GM12874 (cell line): ENCODE data around the gene CDK15.

Source experiments
- CTCF ChIP-seq: IDR thresholded peaks from 2 replicates; pipeline ENCODE4 v1.5.1; 2011; ENCODE audit warnings: low read depth, mild to moderate bottlenecking, control low read depth, low read length, moderate library complexity; ENCODE audit not compliant: insufficient read depth

Gene CDK15

GRCh38 chr2:201918616-201919307, 112.4 kb downstream of the CDK15 start:
- TF ChIP-seq CTCF: no peak

GRCh38 chr2:201919308-201919634, 112.9 kb downstream of the CDK15 start:
- TF ChIP-seq CTCF: no peak

DNA sequence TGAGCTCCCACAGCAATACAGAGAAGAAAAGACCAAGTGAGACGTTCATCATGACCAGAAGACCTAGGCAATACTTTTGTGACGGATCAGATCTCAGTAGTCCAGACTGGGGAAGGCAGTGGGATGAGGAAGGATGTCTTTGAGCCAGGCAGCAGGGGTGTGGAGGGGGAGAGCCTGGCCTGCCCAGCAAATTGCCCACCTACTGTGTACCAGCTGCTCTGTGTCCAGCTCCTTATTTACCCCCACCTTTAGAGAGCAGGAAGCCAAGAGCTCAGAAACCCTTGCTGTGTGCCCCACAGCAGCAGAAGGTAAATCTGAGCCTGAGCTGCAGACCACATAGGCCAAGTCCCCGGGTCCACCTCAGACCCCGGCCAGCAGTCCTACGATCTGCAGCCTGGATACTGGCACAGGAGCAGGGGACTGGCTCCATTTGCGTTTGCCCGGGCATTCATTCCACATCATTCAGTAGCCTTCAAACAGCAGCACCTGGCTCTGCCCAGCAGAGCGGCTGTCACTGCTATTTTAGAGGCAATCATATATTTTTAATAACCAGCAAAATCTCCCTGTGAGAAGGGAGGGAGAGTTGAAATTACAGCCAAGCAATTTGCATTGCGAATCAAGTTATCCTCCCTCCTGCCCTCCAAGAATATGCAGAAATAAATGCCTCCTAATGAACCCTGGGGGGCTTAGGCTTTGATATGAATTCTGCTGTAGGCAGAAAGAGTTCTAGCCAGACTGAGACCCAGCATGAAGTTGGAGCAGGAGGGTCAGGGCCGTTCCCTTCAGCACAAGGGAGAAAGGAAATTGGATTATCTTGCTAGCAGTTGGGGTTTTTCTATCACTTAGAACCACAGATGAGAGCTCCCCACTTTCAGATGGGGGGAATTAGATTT, 117.3 kb downstream of the CDK15 start:
- TF ChIP-seq CTCF: no peak

DNA sequence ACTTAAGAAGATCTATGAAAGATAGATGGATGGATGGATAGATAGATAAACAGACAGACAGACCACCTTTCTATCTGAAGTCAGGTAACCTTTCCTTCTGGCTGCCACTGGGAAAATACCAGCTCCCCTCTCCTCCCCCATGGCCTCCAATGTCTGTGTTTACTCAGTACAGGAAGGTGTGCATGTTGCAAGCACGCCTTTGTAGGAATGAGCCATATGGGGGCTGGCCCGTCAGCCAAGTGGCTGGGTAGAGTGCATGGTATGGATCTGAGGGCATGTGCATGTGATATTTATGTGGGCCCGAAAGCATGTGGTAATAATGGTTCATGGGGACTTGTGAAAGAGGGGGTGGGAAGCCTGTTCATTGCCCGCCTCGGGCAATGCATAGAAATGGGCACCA, 118.1 kb downstream of the CDK15 start:
- no peak for TF ChIP-seq CTCF

DNA sequence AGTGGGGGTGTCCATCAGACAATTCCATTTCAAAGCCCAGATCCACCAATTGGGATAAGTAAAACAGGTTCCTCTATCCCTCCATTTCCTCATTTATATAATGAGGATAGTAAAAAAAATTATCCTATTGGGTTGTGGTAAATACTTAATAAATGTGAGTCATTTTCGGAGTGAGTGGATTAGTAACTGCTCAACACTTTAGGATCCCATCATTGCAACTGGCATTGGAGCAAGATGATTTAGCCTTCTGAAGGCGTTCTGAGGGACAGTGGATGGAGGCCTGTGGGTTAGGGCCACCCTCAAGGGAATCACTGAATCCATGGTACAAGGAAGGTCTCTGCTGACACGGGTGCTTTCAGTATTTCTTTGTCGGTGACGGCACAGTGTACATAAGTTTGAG, 118.7 kb downstream of the CDK15 start:
- TF ChIP-seq CTCF: no peak

DNA sequence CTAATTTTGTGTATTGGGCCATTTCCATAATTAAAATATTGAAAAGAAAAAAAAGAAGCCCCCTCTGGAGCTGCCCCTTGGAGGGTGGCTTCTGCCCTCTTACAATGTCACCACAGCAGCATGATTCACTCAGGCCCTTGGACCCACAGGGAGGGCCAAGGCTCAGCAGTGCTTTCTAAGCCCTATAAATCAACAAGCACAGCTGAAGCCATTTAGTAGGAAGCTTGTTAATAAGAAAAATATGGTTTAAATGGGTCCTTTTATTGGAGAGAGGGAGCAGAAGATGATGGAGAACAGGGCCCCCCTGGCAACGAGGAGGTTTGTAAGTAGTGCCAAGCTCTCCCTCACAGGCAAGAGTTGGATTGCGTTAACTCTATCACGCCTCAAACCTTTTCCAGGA, 119.7 kb downstream of the CDK15 start:
- no peak for TF ChIP-seq CTCF

- no peak for TF ChIP-seq CTCF
Observed at GRCh38 chr2:201928363-201928762, 122.0 kb downstream of the CDK15 start.
